ENCODE measurements around the gene PDIA5.

DNA sequence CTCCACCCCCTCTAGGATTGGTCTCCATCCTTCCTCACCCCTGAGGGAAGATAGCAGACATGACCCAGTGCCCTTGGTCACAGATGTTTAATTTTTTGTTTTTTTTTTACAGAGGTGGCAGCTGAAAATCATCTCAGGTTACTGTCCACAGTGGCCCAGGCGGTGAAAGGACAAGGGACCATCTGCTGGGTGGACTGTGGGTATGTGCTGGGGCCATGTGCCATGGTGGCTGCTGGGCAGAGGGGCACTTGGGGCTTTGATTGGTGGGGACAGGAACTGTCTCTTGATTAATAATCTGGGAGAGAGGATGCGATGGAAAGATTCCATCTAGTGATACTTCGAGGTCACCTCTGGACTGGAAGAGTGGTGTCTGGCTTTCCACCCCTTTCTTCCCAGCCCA lies 25.4 kb downstream of the PDIA5 start:
- TF ChIP-seq POLR2AphosphoS5 (IDR thresholded peaks at IDR 0.05; ENCODE audit: low read depth, low read length) (no peak), TAF1 (IDR thresholded peaks at IDR 0.05; ENCODE audit: borderline replicate concordance, insufficient read depth, low read length) (no peak)
